Islet of Langerhans (tissue), 1 donor: ENCODE results near the gene KMO.

Experiments
- FAIRE-seq: peaks from one replicate; lab custom pipeline; 2011; peaks lifted over from hg19 to GRCh38; lab: Jason Lieb, UNC

Gene KMO

DNA sequence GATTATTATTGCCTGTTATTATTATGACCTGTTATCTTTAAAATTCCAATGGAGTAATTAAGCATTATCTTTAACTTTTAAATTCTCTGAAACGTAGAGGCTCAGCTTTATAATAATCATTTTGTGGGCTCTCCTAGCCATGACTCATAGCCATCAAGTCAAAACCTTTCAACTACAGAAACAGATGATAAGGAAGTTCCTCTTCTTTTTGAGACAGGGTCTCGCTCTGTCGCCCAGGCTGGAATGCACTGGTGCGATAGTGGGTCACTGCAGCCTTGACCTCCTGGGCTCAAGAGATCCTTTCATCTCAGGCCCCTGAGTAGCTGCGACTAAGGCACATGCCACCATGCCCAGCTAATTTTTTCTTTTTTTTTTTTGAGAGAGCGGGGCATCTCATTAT, 64.5 kb downstream of the KMO start:
- FAIRE-seq, result no peak

DNA sequence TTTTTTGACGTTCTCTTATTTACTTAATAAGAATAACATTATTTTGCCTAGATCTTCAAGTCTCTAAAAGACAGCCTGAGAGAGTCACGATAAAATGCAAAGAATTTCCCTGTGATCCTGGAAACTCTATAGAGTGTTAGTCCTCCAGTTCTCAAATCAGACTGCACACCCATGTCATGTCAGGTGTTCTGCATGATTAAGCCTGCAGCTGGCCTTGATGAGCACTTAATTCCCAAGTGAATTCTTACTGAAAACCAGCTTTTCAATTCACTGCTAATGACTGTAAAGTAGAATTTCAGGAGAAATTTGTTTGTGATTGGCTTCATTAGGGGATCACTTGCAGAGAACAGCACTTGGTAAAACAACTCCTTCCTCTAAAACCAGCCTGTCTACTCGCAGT, 66.1 kb downstream of the KMO start:
- FAIRE-seq, result no peak

DNA sequence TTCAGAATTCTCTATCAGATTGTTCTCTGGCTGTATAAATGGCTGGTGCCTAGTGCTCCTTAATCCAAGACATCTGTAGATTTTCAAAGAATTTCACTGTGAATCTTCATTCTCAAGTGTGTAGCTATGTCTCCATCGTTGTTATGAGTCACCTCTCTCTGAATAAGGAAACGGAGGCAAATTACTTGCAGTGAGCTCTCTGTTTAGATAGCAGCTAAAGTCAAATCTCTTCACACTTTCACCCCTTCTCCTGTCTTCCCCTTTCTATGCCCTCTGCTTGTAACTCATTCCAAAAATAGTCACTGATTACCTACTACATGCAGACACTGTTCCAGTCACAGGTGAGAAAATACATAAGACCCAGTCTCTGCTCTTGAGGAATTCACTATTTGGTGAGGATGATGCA, 68.3 kb downstream of the KMO start:
- no peak for FAIRE-seq

DNA sequence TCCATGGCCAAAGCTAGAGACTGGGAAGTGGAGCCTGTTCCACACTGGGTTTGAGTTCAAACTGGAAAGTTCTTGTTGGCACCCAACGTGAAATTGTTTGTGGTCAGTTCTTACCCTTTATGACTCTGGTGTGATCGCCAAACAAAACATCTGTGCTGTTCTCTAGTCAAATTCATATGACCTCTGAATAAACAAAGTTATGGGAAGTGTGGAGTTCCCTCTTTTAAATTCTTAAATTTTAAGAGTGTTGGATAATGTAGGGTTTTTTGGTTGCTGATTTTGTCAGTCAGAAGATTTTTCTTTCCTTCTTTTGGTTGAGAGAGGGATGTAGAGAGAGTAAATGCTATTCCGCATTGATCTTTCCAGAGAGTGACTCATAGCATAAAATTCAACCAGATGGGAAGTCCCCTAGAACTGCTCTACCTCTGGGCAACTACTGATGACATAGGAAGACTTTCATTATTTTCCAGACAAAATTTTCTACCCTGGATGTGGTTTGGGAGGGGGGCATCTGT, 71.6 kb downstream of the KMO start:
- no peak for FAIRE-seq

DNA sequence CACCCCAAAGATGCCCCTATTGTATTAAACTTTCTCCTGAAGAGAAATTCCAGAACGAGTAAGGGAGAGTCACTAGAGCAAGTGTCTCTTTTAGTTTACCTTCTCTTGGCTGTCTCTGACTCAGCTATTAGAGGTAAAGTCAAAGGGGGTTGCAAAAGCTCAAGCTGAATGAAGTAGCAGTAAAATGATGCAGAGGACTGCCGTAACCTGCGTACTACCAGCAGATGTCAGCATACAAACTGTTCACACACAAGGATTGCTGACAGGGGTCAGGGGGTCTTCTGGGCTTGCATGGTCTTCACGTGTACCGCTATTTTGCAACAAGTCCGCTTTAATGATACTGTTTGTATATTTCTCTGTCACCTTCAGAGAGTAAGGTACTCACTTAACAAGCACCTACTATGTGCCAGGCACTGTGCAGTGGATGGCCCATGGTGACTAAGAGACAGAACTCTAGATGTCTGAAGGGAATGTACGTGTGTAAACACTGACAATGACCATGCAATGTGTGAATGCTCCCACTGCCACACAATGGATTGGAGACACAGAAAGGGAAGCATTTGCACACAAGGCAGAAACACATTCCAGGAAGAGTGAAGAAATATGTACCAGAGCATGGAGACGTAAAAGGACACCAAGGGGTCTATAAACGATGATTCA, 73.1 kb downstream of the KMO start:
- FAIRE-seq, result no peak

DNA sequence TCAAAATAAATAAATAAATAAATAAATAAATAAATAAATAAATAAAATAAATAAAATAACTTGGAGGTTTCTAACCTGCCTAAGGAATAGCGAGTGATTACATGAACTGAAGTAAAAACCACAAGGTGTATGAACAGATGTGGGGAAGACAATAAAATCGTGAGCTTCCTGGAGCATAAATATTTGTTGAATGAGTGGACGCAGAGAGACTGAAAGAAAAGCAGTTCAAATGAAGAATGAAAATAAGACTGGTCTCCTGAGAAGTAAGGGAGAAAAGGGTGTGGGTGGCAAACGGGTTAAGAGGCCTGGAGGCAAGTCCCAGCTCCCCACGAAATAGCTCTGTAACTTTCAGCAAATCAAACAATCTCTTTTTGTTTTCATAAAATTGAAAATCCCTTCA, 74.4 kb downstream of the KMO start:
- FAIRE-seq, result no peak

DNA sequence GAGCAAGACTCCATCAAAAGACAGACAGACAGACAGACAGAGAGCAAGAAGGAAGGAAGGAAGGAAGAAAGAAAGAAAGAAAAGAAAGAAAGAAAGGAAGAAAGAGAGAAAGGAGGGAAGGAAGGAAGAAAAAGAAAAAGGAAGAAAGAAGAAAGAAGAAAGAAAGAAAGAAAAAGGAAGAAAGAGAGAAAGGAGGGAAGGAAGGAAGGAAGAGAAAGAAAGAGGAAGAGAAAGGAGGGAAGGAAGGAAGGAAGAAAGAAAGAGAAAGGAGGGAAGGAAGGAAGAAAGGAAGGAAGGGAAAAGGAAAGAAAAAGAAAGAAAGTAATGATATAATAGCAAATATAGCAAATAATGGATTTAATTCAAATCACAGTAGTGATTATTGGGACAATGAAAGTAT, 75.3 kb downstream of the KMO start:
- no peak for FAIRE-seq

DNA sequence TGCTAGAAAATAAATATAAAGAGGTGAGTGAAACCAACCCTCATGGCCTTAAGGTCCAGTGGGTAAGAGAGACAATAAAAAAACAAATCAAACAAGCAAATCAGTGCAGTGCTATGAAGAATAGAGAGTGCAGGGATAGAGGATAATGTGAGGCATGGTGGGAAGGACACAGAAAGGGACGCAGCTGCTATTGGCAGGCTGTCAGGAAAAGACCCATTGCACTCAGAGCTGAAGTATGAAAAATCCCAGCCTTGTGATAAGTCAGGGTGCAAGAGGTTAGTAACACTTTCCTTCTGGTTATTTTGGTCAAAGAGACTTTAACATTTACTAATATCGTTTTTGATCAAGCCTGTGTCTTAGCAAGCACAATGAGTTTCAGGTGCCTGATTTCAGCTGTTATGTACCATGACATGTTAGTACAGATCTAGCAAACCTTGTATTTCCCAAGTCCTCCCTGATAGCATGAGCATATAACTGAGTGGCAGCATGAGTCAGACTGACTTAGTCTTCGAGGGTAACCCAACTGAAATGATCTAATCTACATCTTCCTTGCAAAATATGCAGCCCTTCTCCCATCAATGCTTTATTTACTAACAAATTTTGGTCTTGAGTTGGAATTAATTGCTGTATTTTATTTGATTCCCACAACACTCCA, 76.3 kb downstream of the KMO start:
- no peak for FAIRE-seq

DNA sequence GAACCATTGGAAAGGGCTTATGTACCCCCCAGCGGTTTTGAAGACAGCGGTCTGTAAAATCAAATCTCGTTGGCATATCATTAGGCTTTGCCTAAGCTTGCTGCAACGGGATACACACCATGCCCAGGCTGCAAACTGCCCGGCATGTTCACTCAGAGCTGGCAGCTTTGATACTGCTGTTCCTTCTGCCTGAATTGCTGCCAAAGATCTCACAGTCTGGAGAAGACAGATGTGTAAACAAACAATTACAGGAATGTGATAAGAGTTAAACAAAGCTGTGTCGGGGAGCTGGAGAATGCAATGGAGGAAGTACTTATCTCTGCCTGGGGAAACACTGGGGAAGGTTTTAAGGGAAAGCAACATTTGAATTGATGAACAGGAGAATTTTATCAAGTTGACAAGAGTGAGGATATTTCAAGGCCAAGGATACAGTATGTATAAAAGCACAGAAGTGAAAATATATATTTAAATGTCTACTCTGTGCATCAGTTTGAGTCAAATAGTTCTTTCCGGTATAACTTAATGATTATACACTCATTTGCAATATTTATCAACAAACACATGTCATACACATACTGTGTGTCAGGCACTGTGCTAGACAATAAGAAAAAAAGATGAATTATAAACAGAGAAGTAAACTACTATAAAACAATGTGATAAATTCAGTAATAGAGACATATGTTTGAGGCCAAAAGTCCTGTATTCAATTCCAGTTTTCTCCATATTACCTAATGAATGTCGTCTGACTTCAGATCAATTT, 78.1 kb downstream of the KMO start:
- FAIRE-seq, result no peak

DNA sequence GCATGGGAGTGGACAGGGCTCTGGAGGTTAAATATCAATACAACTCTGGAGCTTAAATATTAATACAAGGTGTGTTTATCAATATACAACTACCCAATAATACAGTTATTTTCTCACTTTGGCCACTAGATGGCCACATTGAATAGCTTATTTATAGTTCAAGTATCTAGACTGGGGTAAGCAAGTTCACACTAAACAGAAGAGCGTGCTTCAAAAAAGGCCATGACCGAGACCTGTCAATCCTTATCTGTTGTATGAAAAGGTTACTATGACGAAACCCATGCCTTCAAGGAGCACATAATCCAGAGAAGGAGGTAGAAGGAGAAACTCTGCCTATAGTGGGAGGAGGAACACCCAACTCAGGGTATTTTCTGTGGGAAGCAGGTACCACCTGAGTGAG, 78.9 kb downstream of the KMO start:
- peak; percentile 93 for FAIRE-seq

DNA sequence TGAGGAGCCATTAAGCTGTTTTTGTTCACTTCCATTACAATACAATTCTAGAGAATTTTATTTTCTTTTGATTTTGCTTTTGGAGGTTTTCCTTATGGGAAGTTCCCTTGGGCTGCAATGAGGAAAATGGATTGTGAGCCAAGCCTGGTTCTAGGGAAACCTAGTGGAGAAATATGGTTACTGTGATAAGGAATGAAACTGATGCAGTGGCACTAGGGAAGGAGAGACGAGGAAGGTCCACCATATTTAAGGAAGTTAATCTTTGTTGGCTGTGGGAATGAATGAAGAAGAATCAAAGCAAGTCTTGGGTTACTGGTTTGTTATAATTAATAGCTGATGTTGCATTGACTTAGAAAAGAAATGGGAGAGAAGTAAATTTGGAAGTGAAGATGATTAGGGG, 79.6 kb downstream of the KMO start:
- FAIRE-seq, result no peak

DNA sequence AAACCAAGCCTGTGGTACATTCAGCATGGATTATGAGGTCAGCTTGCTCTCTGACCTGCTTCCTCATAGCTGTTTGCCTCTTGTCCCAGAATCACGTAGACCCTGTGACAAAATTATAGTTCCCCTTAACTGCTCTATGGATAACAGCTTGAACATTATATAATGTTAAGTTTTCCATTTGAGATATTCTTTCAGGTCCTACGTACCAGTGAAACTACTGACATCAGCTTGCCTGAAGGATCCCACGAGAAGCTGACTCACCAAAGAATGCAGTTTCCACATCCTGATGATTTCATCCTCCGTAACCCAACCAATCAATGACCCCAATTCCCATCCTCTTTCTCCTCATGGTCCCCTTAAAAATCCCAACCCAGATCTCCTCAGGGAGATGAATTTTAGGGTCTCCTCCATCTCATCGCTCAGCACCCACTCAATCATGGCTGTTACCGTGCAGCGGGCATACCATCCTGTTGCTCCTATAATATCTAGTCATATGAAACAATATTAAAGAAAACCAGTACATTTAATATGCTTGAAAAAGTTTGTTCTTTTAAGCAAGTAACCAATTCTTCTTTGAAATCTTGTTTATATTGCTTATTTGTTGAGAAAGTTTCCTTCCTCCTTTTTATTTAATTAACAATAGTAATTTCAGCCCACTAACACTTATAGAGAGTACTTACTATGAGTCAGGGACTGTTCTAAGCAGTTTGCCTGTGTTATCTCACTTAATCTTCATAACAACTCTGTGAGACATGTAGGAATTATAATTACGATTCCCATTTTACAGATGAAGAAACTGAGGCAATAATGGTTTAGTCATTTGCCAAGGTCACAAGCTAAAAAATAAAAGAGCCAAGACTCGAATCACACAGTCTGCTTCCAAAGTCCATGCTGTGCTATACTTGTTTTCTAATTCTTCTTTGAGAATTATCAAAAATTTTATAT, 80.6 kb downstream of the KMO start:
- FAIRE-seq, result no peak

DNA sequence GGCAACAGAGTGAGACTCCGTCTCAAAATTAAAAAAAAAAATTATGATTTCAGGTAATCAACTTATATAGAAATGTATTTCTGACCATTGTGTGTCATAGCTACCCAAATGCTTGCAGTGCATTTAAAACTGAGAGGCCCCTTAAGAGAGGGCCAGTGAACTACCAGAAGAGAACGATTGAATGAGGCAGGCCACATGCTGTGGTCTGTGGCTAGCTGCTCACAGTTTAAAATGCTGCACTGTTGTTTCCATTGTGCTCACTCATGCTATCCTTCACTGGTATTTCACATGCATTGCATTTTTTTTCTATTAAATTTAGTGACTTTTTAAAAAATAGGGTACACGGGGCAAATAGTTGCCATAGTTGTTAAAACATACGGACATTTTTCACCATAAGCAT, 82.0 kb downstream of the KMO start:
- FAIRE-seq, result no peak

DNA sequence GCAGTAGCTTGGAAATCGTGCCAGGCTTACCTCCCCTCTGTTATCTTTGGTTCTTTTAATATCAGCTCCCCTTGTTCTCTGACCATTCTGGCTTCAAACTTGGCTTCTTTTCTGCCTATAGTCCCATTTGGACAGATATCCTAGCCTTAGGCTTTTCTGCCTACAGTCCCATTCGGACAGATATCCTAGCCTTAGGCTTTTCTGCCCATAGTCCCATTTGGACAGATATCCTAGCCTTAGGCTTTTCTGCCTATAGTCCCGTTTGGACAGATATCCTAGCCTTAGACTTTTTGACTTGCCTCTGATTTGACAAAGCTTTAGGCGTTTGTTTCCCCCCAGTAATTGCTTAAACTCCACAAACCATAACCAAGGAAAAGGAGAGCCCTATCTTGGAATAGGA, 82.4 kb downstream of the KMO start:
- FAIRE-seq, result no peak

DNA sequence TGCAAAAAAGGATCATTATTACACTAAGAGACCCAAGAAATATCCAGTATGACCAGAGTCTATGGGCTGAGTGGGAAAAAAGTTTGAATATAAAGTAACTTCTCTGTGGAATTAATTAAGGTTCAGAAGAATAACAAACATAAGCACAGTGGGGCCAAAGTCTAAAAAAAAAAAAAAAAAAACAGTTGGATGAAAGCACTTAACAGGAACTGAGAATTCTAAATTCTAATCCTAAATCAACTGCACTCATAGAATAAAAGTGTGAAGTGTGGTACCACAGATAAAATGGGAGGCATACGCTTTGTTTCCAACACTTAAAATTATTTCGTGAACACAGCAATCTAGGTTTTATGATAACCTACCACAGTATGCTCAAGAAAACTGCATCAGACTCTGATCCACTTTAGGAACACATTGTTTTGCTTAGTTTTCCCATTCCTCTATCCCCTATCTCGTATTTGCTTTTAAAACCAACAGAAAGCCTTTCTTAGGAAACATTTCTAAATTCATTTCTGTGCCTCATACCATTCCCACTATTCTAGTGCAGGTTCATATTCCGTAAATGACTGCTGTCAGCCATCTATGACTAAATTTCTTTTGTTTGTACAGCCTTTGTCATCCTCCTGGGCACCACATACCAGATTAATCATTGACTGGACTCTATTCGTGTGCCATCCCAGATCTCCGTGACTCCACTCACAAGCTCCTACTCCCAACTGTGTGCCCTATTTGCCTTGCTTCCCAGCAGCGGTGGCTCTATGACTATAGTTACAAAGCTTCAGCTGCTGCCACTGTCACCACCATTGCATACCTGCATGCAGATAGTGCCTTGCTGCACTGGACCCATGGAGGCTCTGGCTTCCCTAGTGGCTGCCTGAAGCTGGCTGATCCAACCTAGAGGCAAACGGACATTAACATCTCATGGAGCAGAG, 83.1 kb downstream of the KMO start:
- FAIRE-seq, result no peak

DNA sequence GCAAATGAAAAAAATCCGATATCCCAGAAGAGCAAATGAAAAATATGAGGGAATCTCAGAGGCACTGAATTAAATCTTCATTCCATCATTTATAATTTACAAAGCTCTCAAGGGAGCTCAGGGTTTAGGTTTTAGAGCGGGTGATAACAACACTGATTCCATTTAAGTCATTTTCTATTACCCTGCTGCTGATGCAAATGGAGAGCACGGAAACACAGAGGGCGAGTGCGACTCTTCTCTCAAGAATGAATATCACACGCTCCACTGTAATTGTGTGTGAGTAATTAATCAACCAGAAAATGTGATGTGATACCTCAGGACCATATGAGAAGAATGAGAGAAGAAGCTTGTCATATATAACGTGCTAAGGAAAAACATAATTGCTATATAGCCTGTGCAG, 85.2 kb downstream of the KMO start:
- no peak for FAIRE-seq

DNA sequence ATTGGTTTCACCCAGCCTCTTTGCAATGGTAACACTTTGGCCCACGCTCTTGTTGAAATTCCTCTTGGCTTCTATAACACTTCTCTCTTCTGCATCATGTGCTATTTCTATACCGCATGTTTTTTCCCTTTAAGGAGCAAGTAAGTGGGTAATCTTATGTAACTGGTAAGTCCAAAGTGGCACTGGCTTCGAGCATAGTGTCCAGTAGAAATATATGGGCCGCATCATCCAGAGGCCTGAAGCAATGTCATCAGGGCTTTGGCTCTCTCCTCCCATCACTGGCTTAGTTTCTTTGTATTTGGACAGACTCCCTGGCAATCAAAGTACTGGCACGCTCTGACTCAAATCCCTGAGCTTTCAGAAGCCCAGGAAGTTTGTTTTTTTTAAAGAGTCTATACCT, 90.5 kb downstream of the KMO start:
- no peak for FAIRE-seq

DNA sequence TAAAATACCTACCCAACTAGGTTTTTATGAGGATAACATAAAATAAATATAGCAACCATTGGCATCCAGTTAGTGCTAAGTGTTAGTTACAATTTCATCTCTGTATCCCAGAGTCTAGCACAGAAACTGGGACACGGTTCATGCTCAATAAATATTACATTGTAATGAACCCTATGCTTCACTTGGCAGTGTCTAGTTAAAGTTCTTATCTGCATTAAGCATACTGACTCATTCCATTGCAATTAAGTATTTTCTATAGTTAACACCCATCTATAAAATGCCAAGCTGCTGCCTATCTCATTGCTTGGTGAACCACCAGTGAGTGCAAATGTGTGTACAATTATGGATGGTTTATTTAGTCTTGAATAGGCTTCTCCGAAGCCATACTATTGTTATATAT, 92.8 kb downstream of the KMO start:
- no peak for FAIRE-seq

DNA sequence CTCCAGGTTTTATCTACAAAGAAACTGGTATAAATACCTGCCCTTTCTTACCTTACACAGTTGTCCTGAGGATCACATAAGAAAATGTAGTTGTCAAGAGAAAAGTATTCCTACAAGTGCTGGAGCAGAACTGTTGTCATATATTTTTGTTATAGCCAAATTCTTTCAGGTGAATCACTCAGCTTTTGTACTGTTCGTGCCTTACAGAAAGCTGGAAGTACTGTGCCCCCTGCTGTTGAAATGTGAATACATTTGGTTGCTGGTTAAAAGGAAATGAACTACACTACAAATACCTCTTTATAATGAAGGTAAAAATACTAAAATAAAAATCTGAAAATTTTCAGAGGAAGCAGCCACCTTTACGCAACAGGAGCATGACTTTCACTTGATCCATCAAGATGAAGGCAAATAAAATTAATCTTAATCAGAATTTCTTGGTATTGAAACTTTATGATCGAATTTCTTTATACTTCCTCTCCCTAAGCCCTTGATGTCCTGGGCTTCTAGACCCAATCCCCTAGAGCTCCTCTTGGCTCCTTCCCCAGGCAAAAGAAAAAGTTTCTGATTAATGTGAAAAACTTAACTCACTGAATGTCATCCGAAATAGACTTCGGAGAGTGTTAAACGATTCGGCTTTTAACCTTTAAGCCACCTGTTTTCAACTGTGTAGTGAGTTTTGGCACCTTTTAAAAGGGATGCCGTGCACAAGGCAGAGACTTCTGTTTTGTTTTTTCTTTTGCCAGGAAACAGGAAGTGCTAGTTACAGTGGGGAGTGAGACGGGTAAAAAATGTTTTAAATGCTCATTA, 95.5 kb downstream of the KMO start:
- peak; percentile 93 for FAIRE-seq

DNA sequence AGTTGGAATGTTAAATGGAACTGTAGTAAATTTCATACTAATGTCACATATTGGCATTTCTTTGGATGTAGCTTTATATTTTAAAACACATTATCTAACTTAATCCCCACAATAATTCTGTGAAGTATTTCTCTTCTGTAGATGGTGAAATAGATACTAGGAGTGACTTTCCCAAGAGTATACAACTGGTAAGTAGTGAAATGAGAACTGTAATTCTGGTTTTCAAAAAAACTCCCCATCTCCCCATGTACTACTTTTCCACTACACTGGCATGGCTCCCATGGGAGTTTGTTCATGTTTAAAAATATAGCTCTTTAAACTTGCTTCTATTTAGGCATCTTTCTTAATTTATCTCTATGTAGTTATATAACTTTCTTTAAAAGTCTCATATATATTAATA, 97.8 kb downstream of the KMO start:
- FAIRE-seq, result no peak
